IPS-NIHi11 (cell line): ENCODE data around the gene CCDC73.

ENCODE experiments used
- DNase-seq: peaks from one replicate; pipeline ENCODE4 v3.0.0; 2012; ENCODE audit warnings: mixed read lengths, low spot score

The CCDC73 gene

DNA sequence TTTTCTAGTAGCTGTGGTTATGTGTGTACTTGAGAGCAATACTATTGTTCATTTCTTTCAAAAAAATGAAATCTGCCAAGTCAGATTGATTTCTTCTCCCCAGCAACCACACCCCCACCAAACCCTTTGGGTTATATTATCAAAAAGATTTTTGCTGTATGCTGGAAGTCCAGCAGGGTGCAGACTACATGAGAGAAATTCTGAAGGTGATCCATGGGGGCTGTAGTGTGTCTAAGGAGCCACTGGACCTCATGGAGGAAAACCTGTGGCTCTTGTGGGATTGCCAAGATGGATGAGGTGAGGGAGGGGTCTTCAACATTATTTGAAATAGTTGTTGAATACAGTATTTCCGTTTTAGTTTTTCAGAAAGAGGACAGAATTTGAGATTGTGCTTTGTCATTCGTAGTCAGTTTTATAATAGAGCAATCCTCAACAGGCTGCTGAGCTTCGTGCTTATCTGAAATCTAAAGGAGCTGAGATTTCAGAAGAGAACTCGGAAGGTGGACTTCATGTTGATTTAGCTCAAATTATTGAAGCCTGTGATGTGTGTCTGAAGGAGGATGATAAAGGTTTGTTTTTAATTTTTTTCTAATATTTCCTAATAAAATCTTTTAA lies 207.8 kb downstream of the CCDC73 start:
- peak; percentile 8 for DNase-seq

DNA sequence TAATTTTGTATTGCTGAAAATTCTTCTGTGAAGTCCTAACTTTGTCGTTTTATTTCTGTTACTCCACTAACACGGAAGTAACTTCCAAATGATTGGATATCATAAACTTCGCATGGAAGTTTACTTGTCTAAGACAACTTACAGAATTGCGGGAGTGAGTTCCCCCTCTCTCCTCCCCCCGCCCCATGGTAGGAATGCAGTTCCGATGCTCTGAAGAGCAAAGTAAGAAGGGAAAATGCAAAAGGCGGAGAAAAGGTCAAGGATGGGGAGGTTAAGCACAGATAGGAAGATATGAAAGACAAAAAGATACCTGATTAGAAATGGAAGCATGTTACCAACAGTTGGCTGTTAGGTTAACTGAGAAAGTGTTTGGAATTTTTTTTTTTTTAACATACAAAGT lies 209.5 kb downstream of the CCDC73 start:
- peak; percentile 15 for DNase-seq

DNA sequence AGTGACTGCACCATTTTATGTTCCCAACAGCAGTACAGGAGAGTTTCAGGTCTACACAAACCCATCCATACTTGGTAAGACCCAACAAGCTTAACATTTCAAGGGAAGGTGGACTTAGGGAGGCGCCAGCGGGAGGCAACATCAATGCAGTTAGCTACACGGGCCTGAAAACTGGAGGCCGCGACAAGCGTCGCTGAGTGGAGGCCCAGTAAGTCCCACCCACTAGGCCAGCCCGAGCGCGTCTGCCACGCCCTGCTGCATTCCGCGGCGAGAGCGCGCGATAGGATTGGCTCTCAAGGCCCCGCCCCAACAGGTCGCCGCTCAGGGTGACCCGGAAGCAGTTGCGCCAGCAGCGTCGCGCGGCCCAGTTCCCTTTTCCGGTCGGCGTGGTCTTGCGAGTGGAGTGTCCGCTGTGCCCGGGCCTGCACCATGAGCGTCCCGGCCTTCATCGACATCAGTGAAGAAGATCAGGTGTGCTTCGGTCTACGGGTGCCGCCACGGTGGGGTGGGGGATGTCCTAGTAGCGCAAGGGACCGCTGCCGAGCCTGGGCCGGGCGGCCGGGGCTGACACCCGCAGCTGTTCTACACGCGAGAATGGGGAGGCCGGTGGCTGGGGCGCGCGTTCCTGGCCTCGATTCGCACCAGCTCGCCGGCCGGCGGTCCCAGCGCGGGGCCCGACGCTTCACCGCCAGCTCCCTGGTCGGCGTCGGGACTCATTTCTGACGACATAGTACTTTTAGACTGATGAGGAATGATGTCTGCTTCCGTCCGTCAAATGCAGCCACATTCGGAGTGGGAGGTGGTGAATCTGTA lies 210.8 kb downstream of the CCDC73 start, which contains the start of gene EIF3M:
TSS of gene EIF3M (plus strand) at position 373 of the 813 bp plus-strand sequence. CDS start at position 430, 57 bp downstream.
- DNase-seq = peak; percentile 95

DNA sequence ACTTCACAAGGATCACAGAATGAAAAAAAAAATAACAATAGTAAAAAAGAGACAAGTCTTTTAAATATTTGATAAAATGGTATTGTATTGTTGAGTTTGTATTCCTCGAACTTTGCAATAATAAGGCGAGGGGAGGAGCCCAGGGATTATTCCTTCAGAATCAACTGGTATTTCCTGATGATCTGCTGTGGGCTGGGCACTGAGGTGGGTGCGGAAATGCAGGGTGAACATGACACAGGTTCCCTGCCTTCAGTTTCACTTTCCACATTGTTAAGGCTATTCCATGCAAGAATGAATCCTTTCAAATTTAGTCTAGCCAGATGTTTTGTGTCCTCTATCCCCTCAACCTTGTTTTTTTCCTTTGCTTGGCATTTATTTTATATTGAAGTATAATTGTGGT lies 212.9 kb downstream of the CCDC73 start:
- DNase-seq = no peak

DNA sequence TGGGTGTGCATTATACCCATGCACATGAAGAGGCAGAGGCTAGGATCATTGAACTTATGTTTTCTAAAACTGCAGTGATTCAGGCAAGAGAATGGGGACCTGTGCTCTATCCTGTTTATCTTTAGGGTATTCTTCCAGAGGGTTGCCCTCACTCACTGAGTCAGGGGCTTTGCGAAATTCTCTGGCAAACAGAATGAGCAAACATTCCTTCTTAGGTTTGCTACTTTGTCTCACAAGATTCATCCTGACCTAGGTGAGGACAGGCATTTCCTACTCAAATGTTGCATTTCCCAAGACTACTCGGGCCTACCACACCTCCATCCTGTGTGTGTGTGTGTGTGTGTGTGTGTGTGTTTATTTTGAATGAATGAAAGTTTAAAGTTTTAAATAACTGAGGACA lies 213.5 kb downstream of the CCDC73 start:
- DNase-seq = no peak

DNA sequence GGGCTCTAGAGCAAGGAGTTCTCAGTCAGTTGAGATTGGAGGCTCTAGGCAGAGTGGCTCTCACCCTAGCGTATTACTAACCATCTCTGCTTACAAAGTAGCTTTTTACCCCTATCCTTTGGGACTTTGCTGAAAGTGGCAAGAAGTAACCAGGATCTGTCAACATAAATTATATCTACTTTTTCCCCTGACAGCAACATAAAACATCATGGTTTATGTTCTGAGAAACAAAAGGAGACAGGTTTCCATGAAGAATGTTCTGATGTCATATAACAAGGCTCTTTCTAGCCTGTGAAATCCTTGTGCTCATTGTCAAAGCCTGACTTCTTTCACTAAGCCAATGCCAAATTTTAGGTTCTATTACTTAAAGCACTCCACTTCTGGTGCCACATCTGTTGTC lies 218.0 kb downstream of the CCDC73 start:
- no peak for DNase-seq

DNA sequence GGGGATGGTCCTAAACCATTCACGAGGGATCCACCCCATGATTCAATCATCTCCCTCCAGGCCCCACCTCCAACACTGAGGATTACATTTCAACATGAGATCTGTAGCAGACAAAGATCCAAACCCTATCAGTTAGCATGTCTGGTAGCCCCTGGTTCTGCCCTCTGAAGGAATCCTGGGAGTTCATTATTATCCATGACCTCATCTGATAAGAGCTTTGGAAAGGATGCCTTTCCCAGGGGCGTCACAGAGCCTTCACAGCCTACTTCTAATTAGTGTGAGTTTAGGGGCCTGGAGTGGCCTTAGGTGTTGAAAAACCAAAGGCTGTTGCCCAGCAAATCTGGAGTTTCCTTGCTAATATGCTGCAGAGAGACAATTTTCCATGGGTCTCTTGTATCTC lies 219.4 kb downstream of the CCDC73 start:
- no peak for DNase-seq

DNA sequence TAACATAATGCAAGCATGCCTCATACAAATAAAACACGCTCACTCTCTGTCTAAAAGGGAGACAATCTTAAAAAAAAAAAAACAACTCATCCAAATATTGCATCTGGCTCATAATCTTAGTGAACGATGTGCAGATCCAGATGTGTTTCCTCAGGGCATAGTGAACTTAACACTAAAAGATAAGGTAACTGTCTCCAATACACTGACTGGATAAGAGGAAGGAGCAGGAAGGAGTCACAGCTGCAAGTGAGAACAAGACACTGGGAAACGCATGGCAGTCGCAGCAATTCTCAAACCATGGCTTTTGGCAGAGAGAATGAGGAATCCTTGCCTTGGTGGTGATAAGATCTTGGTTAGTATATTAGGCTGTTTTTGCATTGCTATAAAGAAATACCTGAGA lies 220.0 kb downstream of the CCDC73 start:
- no peak for DNase-seq

DNA sequence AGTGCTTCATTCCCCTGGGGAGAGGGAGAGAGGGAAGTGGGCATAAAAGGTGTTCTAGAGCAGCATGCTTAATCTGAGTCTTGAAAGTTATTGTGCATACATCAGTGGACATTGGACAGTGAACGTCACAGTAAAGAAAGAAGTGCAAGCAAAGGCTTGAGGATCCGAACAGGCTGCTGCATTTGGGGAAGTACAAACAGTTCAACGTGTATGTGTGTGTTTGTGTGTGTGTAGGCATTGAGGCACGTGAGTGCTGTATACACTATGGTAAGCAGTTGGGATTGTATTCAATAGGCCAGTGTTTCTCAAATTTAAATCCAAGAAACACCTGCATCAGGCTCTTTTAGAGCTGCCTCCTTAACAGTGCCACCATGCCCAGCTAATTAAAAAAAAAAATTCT lies 221.2 kb downstream of the CCDC73 start:
- no peak for DNase-seq

DNA sequence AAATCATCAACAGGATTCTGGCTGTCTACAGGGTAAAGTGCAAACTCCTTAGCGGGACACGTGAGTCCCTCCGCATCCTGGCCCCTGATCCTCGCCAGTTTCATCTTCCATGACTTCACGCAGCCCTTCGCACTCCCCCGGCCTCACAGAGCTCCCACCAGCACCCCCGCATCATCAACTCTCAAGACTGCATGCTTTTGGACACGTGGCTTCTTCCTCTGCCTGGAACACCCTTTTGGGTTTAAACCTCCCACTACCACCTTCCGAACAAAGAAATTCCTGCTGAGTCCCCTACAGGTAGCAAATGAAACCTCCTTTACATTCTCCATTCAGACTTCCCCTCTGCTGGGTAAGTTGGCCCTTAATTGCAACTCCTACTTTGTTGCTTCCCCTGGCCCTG lies 223.4 kb downstream of the CCDC73 start:
- peak; percentile 36 for DNase-seq

DNA sequence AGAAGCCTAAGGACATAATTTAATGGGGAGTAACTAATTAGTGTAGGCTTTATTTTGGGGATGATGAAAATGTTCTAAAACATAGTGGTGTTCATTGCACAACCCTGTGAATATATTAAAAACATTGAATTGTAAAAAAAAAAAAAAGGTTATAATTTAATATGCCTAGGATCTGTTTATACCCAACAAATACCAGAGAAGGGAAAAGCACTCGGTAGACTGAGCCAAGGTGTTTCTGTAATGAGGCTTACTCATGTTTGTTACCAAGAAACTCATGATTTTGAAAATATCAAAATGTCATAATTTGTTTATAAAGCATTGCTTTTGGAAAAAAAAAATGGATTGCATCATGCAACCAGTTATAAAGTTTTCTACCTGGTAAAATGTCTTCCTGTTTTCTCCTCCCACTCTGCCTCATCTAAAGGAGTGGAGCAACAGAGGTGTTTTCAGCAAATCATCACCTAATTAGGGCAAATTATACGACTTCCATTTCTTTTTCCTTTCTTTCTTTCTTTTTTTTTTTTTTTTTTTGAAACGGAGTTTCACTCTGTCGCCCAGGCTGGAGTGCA lies 225.1 kb downstream of the CCDC73 start:
- no peak for DNase-seq

DNA sequence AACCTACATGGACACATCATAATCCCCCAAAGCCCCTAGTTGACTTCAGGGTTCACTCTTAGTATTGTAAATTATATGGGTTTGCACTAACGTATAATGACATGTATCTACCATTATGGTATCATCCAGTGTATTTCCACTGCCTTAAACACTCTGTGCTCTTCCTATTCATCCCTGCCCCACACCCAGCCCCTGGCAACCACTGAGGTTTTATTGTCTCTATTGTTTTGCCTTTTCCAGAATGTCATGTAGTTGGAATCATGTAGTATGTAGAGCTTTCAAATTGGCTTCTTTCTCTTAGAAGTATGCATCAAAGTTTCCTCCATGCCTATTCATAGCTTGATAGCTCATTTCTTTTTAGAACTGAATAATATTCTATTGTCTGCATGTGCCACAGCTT lies 227.3 kb downstream of the CCDC73 start:
- DNase-seq = no peak

DNA sequence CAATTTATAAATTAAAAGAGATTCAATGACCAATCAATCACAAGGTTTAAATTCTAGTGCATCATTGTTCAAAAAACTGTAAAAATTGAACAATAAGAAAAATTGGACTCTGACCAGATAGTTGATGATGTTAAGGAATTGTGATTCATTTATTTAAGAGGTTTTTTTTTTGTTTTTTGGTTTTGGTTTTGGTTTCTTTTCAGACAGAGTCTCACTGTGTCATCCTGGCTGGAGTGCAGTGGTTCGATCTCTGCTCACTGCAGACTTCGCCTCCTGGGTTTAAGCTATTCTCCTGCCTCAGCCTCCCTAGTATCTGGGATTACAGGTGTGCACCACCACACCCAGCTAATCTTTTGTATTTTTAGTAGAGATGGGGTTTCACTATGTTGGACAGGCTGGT lies 227.9 kb downstream of the CCDC73 start:
- no peak for DNase-seq

DNA sequence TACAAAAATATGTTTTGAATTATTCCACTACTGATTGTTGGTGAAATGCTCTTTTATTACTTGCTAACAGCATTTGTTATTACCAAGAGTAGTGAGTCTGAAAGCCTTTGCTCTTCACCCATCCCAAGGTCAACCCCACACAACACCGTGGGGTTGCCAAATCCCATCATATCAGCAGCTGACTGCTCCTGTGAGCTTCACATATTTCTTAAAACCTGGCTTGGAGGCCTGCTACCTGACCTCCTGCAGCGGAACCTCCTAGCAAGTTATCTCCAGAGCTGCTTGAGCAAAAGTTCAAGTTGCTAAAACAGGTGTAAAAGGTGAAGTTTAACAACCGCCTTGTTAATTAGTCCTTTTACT lies 230.9 kb downstream of the CCDC73 start:
- no peak for DNase-seq

DNA sequence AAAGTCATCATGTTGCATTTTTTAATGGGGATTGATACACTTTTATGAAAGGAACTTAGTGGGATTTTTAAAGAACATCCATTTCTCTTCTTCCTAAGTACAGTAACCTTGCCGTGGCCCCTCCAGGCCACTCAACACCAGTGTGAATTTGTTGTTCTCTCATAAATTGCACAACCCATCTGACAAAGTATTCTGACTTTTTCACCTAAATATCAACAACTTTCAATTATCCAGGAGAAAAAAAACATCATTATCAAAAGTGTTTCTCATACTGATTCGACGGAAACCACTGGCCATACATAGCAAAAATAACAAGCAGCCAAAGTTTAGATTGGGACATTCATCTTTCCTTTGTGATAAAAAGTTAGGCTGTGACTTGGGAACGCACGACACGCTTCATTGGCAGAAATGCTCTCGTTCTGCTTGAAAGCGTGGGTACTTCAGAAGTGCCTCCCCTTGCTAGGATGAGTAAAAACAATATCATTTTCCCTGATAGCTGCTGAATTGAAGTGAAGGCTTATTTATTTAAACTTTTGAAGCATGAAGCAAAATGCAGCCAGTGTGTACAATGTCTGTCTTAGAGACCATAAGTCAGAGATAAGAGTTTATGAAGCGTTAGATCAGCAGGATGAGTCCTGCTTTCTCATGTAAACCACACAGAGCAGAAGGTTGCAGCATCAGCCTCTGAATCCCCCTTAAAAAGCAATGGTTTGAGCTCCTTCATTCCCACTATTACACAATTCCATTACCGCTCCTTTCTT lies 231.4 kb downstream of the CCDC73 start:
- no peak for DNase-seq

DNA sequence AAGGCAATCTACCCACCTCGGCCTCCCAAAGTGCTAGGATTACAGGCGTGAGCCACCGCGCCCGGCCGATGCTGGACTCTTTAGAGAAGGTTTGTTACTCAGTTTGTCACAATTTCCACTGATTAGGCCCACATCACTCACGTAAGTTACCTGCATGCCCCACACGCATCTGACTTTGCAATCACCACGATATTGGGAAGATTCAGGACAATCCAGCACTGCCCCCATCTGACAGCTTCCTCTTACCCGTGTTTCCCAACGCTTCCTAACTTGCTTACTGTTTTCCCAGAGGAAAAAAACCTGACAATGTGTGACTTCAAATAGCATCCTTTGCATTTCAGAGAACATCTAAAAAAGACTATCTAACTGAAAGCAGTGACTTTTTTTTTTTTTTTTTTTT lies 232.6 kb downstream of the CCDC73 start:
- DNase-seq = no peak

DNA sequence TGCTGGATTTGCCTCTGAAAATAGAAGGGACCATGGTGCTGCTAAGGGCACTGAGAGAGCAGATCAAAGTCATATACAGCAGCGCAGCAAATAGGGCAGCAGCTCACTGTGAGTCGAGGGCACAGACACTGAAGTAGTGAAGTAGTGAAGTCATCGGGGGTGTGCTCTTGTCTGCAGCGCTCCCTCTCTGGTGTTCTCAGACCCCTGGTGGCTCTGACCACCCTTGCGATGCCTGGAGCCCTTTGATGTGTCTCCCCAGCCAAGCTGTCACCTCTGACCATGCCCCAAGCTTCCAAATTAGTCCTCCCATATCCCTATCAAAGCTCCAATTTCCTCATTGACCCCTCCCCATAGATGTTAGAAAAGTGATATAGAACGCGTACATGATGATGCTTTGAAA lies 238.6 kb downstream of the CCDC73 start:
- DNase-seq = no peak

DNA sequence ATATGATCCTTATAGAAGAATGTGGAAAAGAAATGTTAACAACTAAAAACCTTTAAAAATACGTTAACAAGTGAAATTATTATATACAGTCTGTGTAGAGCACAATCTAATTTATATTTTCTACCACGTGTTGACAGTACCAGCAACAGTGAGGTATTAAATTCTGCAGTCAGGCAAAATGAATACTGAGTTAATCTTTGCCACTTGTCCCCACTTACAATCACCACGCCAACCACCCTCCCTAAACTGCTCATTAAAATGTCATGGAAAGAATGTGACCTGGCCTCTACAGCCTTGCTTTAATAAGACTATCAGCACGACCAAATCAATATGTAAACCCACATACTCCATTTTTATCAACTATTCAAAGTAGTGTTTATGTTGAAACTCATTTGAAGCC lies 239.4 kb downstream of the CCDC73 start:
- no peak for DNase-seq
